HepG2 (cell line): ENCODE data around the gene SCO1. TPM values are rescaled to one million over a fixed set of nuclear protein-coding genes. Genes with fewer than 3 reads are reported as not detected.

Source experiments
- ATAC-seq: fragments of 200-7000 bp; cut with Tn5 transposase; 3 replicates; pipeline ENCODE4 v1.9.1; 2020; ENCODE audit warnings: mild to moderate bottlenecking, moderate library complexity
- BruUV-seq: library from RNA; stranded (reverse); fragments of 400-500 nt; replicated peaks from 2 replicates; lab custom pipeline; 2021; lab: Mats Ljungman, UMichigan
- CTCF ChIA-PET: fragments of 300-600 bp; formaldehyde crosslinking; extraction: SDS; loops from one replicate; lab custom pipeline; 2021; ENCODE audit warnings: low total read pairs, inconsistent platforms, low intra/inter-chr PET ratio; lab: Yijun Ruan, JAX
- POLR2A ChIA-PET: fragments of 350-600 bp; sonication (Branson Sonifier 250); formaldehyde crosslinking; loops from one replicate; lab custom pipeline; 2020; ENCODE audit warnings: antibody characterized with exemption, inconsistent platforms; lab: Yijun Ruan, JAX
- DNase-seq: peaks from one replicate; pipeline ENCODE4 v3.0.0-alpha.2; 2015; ENCODE audit warnings: low spot score
- FAIRE-seq: peaks from 3 replicates; lab custom pipeline; 2011; peaks lifted over from hg19 to GRCh38; lab: Jason Lieb, UNC
- H2AFZ ChIP-seq: one replicate; pipeline ENCODE4 v1.6.1; 2011; ENCODE audit warnings: low read length, inconsistent platforms
- H3K27ac ChIP-seq: fragments of 300-600 bp; 3 replicates; pipeline ENCODE4 v1.8.0; 2011; ENCODE audit warnings: mixed run types, mild to moderate bottlenecking, mixed read lengths, low read length, inconsistent platforms; ENCODE audit not compliant: insufficient read depth; ENCODE audit errors: extremely low read length
- H3K27me3 ChIP-seq, 2 experiments: fragments of 200-600 bp in 1 of 2; 2 replicates in 1 of 2; 3 replicates in 1 of 2; pipeline versions ENCODE4 v1.6.0 to v1.8.0; 2011; ENCODE audit warnings: low read length in 2 of 2, mild to moderate bottlenecking in 2 of 2, moderate library complexity in 2 of 2, inconsistent platforms in 1 of 2; ENCODE audit not compliant: insufficient read depth in 2 of 2, control insufficient read depth in 1 of 2
- H3K36me3 ChIP-seq, 2 experiments: fragments of 200-600 bp in 1 of 2; replicated peaks in 1 of 2; 2 replicates in 1 of 2; 3 replicates in 1 of 2; pipeline versions ENCODE4 v1.5.1 to v1.8.0; 2011; ENCODE audit warnings: low read length in 2 of 2, inconsistent platforms in 1 of 2; ENCODE audit not compliant: insufficient read depth in 2 of 2, control insufficient read depth in 1 of 2
- H3K4me1 ChIP-seq: 2 replicates; pipeline ENCODE4 v1.5.1; 2012; ENCODE audit warnings: low read length, inconsistent platforms; ENCODE audit not compliant: insufficient read depth
- H3K4me2 ChIP-seq: 2 replicates; pipeline ENCODE4 v1.6.0; 2011; ENCODE audit warnings: low read depth, low read length, inconsistent platforms
- H3K4me3 ChIP-seq, 3 experiments: fragments of 200-600 bp in 1 of 3; sonication (generic), shearing (Covaris generic) in 1 of 3; replicated peaks in 1 of 3; 2 replicates each; pipeline ENCODE4 v1.5.1; 2011 to 2016; ENCODE audit warnings: low read length in 3 of 3, inconsistent platforms in 2 of 3, low read depth in 2 of 3, mild to moderate bottlenecking in 2 of 3, control low read depth in 1 of 3, mixed read lengths in 1 of 3; ENCODE audit not compliant: insufficient read depth in 1 of 3
- H3K79me2 ChIP-seq: one replicate; pipeline ENCODE4 v1.6.1; 2011; ENCODE audit warnings: low read length, inconsistent platforms; ENCODE audit not compliant: insufficient read depth
- H3K9ac ChIP-seq: 2 replicates; pipeline ENCODE4 v1.6.0; 2011; ENCODE audit warnings: mild to moderate bottlenecking, low read depth, low read length, inconsistent platforms; ENCODE audit not compliant: insufficient read depth
- H3K9me3 ChIP-seq: 2 replicates; pipeline ENCODE4 v1.5.1; 2012; ENCODE audit warnings: mild to moderate bottlenecking, low read length
- H4K20me1 ChIP-seq: 2 replicates; pipeline ENCODE4 v1.6.0; 2011; ENCODE audit warnings: inconsistent platforms, mild to moderate bottlenecking, low read length, moderate library complexity; ENCODE audit not compliant: insufficient read depth
- AGO1 ChIP-seq: fragments of 200-400 bp; formaldehyde crosslinking; IDR thresholded peaks from 2 replicates; pipeline ENCODE4 v1.6.1; 2017; ENCODE audit warnings: mild to moderate bottlenecking, low read depth, low read length, moderate library complexity; ENCODE audit not compliant: poor library complexity, severe bottlenecking
- ARHGAP35 ChIP-seq: sonication (generic); formaldehyde crosslinking; IDR thresholded peaks from 2 replicates; pipeline ENCODE4 v1.9.0; 2022; ENCODE audit warnings: mild to moderate bottlenecking, inconsistent platforms, moderate library complexity, missing genetic modification reagents, borderline replicate concordance
- DPF2 ChIP-seq: sonication (generic); formaldehyde crosslinking; IDR thresholded peaks from 2 replicates; pipeline ENCODE4 v1.4.0; 2020; ENCODE audit warnings: mild to moderate bottlenecking, low read depth, missing genetic modification reagents, borderline replicate concordance
- GATAD2A ChIP-seq: IDR thresholded peaks from 2 replicates; pipeline ENCODE4 v1.6.1; 2016
- HNF1B ChIP-seq: sonication (generic); formaldehyde crosslinking; IDR thresholded peaks from 2 replicates; pipeline ENCODE4 v1.5.1; 2020; ENCODE audit warnings: mild to moderate bottlenecking, moderate library complexity, missing genetic modification reagents
- KIAA2018 ChIP-seq: sonication (generic); formaldehyde crosslinking; IDR thresholded peaks from 2 replicates; pipeline ENCODE4 v1.5.0; 2020; ENCODE audit warnings: mild to moderate bottlenecking, missing genetic modification reagents, borderline replicate concordance
- NFIC ChIP-seq: IDR thresholded peaks from 2 replicates; pipeline ENCODE4 v1.6.1; 2012; ENCODE audit warnings: mild to moderate bottlenecking, low read length, inconsistent platforms
- PTBP1 ChIP-seq: fragments of 200-400 bp; formaldehyde crosslinking; IDR thresholded peaks from 2 replicates; pipeline ENCODE4 v1.6.1; 2018; ENCODE audit warnings: low read length, low read depth; ENCODE audit not compliant: poor library complexity, severe bottlenecking
- ZNF280D ChIP-seq: sonication (generic); formaldehyde crosslinking; IDR thresholded peaks from 2 replicates; pipeline ENCODE4 v1.5.1; 2020; ENCODE audit warnings: mild to moderate bottlenecking, missing genetic modification reagents
- ZNF496 ChIP-seq: sonication (generic); formaldehyde crosslinking; IDR thresholded peaks from 2 replicates; pipeline ENCODE4 v1.8.1; 2023; ENCODE audit warnings: mild to moderate bottlenecking, moderate library complexity, missing genetic modification reagents; ENCODE audit not compliant: insufficient replicate concordance
- ZNF615 ChIP-seq: sonication (generic); formaldehyde crosslinking; IDR thresholded peaks from 2 replicates; pipeline ENCODE4 v1.5.0; 2020; ENCODE audit warnings: mild to moderate bottlenecking, missing genetic modification reagents, borderline replicate concordance
- WGBS: methylation state at CpG from one replicate; pipeline ENCODE4 v1.1.6; 2017; ENCODE audit warnings: low lambda C conversion rate; 5-methylcytosine and 5-hydroxymethylcytosine counted together
- in situ Hi-C: cut with HindIII; loops from 2 replicates; pipeline ENCODE4 v1.10.0; 2017; ENCODE audit warnings: low pct_unique_long_range_greater_than_20kb; ENCODE audit not compliant: extremely low pct_ligation_motif_present
- intact Hi-C: fragments of 100-400 bp; cut with micrococcal nuclease; formaldehyde crosslinking; loops from one replicate; pipeline ENCODE4 v1.10.0; 2022; ENCODE audit not compliant: unreplicated experiment
- polyA plus RNA-seq, 8 experiments: library from polyadenylated mRNA; depleted of rRNA in 3 of 8; stranded (reverse) in 7 of 8; unstranded in 1 of 8; fragments of >200 nt; fragmentation: Illumina TruSeq in 4 of 8; extraction: Trizol in 4 of 8; gene quantifications; 2 replicates each; pipeline versions ENCODE4 v1.2.1 to v1.2.3, GENCODE V29; 2011 to 2016; ENCODE audit warnings: low read depth in 4 of 8, missing spikeins in 1 of 8, mixed read lengths in 1 of 8; ENCODE audit not compliant: insufficient read depth in 1 of 8
- total RNA-seq, 5 experiments: library from RNA; depleted of rRNA; stranded (reverse); fragments of >200 nt; fragmentation: Illumina TruSeq; extraction: Trizol; gene quantifications; 2 replicates each; pipeline ENCODE4 v1.2.3, GENCODE V29; 2016; ENCODE audit warnings: low read depth in 1 of 5

The SCO1 gene
- total and polyA plus RNA-seq, 2 of the 13 experiments (the other 11 are each of a cell fraction or from before 2014, with no cell fraction given): 11.4 to 50.3 TPM

GRCh38 chr17:10725262-10725661 is 27.9 kb upstream of the SCO1 start:
- no TSS peak for BruUV-seq
- H3K4me1 ChIP-seq: peaks cover 17% of the 10 kb centered on the region
- H3K9me3 ChIP-seq: no peaks in the 10 kb centered on the region
- peak; percentile 56 for FAIRE-seq
- in situ Hi-C loops (no loop called here), intact Hi-C loops (no loop called here)
- WGBS: 6% methylated on average over 3 of the region's 3 CpGs
- no peaks in the 10 kb centered on the region for H3K79me2 ChIP-seq
- H3K27ac ChIP-seq: peak overlapping the region; percentile 35
- no peak overlapping the region; a peak in 1 of 6 replicates for H3K4me3 ChIP-seq
- no peaks in the 10 kb centered on the region for H3K36me3 ChIP-seq
- no peak overlapping the region for H2AFZ ChIP-seq
- CTCF ChIA-PET: no interaction called here
- peak; percentile 21 for DNase-seq
- POLR2A ChIA-PET: interaction anchor here (0.6 kb wide), 1 partner anchor 160 kb away, joined by 3 read pairs; no protein-coding TSS in a partner anchor
- peak; percentile 74 for ATAC-seq
- no peaks in the 10 kb centered on the region for H3K27me3 ChIP-seq
- no peaks in the 10 kb centered on the region for H4K20me1 ChIP-seq
- no peak overlapping the region for H3K9ac ChIP-seq
- peak overlapping the region; percentile 59 for H3K4me2 ChIP-seq
- TF ChIP-seq HNF1B (CRISPR knock-in tag): peak; percentile 63
- no peak for TF ChIP-seq ARHGAP35 (CRISPR knock-in tag)
- no peak for TF ChIP-seq ZNF280D (CRISPR knock-in tag)
- no peak; the same call in 1 of the 2 replicates for TF ChIP-seq DPF2 (CRISPR knock-in tag)
- no peak for TF ChIP-seq KIAA2018 (CRISPR knock-in tag)
- peak; percentile 73; the same call in 1 of the 2 replicates for TF ChIP-seq GATAD2A (CRISPR knock-in tag)
- no peak for TF ChIP-seq NFIC
- no peak for TF ChIP-seq AGO1
- TF ChIP-seq ZNF615 (CRISPR knock-in tag): no peak
- no peak for TF ChIP-seq ZNF496 (CRISPR knock-in tag)
- TF ChIP-seq PTBP1: no peak
